ENCODE results near the gene UBL5. TPM values are rescaled to one million over a fixed set of nuclear protein-coding genes. Genes with fewer than 3 reads are reported as not detected.
"Not testable (repeated sequence)": the region's sequence is repeated elsewhere in the genome, so short reads cannot be mapped to it uniquely, and the experiment has no call there.

UBL5 gene
- polyA plus RNA-seq, 4 donors = 255 to 326 (median 294) TPM

GRCh38 chr19:9808855-9809824 lies 18.6 kb upstream of the UBL5 start:
- no peak for DNase-seq (ENCODE audit: low read depth in 4 of 4, low spot score in 3 of 4)

DNA sequence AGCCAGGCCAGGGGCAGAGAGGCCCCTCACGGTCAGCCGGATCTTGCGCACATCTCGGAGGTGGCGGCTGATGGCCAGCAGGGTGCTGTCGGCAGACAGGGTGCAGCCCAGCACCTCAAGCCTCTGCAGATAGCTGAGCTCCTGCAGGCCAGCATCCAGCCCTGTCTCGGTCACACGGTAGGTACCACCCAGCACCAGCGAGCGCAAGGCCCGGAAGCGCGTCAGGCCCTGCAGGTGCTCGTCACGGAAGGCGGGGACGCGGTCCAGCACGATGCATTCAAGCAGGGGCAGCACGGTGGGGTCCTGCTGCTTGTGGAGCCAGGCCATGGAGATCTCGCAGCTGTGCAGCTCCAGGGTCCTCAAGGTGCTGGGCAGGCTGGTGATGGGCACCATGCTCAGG lies 16.6 kb upstream of the UBL5 start:
- no peak for DNase-seq (ENCODE audit: low read depth in 4 of 4, low spot score in 3 of 4)

GRCh38 chr19:9818175-9818733 lies 9.5 kb upstream of the UBL5 start:
- no peak for DNase-seq (ENCODE audit: low read depth in 4 of 4, low spot score in 3 of 4)

DNA sequence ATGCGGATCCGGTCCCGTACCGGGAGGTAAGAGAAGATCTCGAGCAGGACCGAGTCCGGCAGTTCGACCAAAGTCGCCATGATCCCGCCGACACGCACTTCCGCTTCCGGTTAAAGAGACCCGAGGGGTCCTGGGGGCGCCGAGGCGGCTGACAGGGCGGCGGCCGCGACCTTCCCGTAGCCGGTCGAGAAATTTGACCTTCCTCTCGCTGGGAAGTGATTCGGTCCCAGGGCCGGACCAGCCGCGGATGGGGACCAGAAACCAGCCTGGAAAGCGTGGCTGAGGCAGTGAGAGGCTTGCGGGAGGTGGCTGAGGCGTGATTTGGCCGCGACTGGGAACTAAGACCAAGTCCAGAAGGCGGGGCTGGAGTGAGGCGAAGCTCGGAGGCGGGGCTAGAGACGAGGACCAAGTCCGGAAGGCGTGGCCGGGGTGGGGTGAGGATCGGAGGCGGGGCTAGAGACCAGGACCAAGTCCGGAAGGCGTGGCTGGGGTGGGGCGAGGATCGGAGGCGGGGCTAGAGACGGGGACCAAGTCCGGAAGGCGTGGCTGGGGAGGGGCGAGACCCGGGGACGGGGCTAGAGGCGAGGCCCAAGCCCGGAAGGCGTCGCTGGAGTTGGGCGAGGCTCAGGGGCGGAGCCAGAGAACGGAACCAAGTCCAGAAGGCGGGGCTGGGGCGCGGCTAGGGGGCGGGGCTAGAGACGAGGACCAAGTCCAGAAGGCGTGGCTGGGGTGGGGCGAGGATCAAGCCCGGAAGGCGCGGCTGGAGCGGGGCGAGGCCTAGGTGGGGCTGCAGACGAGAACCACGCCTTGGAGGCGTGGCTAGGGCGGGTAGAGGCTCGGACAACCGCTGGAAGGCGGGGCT lies 8.8 kb upstream of the UBL5 start, which contains the start of gene FBXL12:
TSS of gene FBXL12 (minus strand) at position 346 of the 862 bp plus-strand sequence. CDS start at position 80, 266 bp downstream.
- peak; percentile 98 to 100 (median 99) for DNase-seq (ENCODE audit: low read depth in 4 of 4, low spot score in 3 of 4)

DNA sequence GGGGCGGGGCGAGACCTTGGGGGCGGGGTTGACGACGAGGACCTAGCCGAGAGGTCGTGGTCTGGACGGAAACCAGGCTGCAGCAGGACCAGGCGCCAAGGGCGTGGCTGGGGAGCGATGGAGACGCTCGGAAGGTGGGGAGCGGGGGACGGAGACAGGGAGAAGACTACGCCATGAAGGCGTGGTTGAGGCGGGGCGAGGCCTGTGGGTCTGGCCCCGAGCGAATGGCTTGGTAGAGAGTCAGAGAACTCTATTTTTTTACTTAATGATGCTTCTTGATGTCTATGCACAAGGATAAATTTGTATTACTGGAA lies 8.2 kb upstream of the UBL5 start:
- DNase-seq (ENCODE audit: low read depth in 4 of 4, low spot score in 3 of 4) = no peak

GRCh38 chr19:9820034-9820433 lies 7.7 kb upstream of the UBL5 start:
- DNase-seq (ENCODE audit: low read depth in 4 of 4, low spot score in 3 of 4) = not testable (repeated sequence)

DNA sequence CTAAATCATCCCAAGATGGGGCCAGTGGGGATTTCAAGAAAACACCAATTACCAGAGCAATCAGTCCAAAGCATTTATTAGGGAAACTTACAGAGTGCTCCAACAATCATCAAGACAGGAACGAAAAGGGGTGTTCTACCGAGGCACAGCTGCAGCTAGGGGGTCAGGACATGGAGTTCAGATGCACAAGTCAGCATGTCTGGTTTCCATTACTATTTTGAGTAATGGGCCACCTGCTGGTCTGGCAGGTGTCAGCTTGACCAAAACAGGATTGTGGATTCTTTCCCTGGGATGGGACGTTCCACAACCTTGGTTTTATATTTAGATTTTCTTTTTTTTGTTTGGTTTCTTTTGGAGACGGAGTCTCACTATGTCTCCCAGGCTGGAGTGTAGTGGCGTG lies 3.9 kb upstream of the UBL5 start:
- no peak for DNase-seq (ENCODE audit: low read depth in 4 of 4, low spot score in 3 of 4)

GRCh38 chr19:9828551-9829063 lies 889 bp downstream of the UBL5 start:
- DNase-seq (ENCODE audit: low read depth in 4 of 4, low spot score in 3 of 4) = no peak

- DNase-seq (ENCODE audit: low read depth in 4 of 4, low spot score in 3 of 4) = no peak
These were observed 6.6 kb downstream of the UBL5 start for GRCh38 chr19:9834307-9834725.

GRCh38 chr19:9834726-9835506 lies 7.2 kb downstream of the UBL5 start, which contains the start of gene PIN1:
Gene PIN1, plus strand, starts transcription at chr19:9835318. Its CDS starts 27 bp downstream, at chr19:9835345.
- peak; percentile 95 to 98 (median 96) for DNase-seq (ENCODE audit: low read depth in 4 of 4, low spot score in 3 of 4)

GRCh38 chr19:9835507-9835949 lies 7.8 kb downstream of the UBL5 start:
- no peak for DNase-seq (ENCODE audit: low read depth in 4 of 4, low spot score in 3 of 4)

DNA sequence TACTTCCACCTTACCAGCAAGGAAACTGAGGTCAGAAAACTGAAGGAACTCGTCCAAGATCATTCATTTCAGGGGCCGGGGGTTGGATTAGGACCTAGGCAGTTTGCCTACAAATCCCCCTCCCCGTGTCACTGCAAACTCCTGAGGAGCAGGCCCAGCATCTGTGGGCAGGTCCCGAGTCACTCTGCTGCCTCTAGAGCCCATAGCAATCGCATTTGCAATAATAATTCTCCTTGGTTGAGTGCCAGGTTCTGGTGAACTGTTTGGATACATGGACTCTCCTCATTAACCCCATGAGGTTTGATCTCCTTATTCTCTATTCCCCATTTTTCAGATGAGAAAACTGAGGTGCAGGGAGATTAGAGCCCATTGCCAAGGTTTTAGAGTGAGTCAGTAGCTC lies 8.3 kb downstream of the UBL5 start:
- no peak for DNase-seq (ENCODE audit: low read depth in 4 of 4, low spot score in 3 of 4)

GRCh38 chr19:9838324-9838723 lies 10.6 kb downstream of the UBL5 start:
- no peak for DNase-seq (ENCODE audit: low read depth in 4 of 4, low spot score in 3 of 4)

DNA sequence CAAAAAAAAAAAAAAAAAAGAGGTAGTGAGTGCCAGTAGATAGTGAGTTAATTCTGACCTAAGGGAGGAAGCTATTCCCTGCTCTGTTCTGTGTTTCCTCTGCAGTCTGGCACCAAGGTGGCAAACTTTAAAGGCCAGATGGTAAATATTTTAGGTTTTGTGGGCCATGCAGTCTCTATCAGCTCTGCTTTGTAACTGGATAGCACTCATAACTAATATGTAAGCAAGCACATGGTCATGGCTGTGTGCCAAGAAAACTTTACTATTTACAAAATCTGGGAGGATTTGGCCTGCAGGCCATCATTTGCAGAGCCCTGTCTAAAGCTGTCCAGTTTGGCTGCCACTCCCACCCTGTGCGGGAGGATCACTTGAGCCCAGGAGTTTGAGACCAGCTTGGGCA lies 11.7 kb downstream of the UBL5 start:
- DNase-seq (ENCODE audit: low read depth in 4 of 4, low spot score in 3 of 4) = no peak

- no peak for DNase-seq (ENCODE audit: low read depth in 4 of 4, low spot score in 3 of 4)
These were observed 15.3 kb downstream of the UBL5 start for GRCh38 chr19:9842834-9843625.

DNA sequence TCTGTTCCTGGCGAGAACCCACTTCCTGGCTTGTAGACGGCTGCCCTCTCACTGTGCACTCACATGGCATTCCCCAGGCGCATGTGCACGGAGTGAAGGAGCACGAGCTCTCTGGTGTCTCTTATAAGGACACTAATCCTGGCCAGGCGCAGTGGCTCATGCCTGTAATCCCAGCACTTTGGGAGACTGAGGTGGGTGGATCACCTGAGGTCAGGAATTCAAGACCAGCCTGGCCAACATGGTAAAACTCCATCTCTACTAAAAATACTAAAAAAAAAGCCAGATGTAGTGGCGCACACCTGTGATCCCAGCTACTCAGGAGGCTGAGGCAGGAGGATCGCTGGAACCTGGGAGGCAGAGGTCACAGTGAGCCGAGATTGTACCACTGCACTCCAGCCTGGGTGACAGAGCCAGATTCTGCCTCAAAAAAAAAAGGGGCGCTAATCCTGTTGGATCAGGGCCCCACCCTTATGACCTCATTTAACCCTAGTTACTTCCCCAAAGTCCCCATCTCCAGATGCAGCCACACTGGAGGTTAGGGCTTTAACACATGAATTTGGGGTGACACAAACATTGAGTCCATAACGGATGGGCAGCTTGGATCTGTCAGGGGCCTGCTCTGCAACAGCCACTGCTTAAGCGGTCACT lies 16.0 kb downstream of the UBL5 start:
- not testable (repeated sequence) for DNase-seq (ENCODE audit: low read depth in 4 of 4, low spot score in 3 of 4)

DNA sequence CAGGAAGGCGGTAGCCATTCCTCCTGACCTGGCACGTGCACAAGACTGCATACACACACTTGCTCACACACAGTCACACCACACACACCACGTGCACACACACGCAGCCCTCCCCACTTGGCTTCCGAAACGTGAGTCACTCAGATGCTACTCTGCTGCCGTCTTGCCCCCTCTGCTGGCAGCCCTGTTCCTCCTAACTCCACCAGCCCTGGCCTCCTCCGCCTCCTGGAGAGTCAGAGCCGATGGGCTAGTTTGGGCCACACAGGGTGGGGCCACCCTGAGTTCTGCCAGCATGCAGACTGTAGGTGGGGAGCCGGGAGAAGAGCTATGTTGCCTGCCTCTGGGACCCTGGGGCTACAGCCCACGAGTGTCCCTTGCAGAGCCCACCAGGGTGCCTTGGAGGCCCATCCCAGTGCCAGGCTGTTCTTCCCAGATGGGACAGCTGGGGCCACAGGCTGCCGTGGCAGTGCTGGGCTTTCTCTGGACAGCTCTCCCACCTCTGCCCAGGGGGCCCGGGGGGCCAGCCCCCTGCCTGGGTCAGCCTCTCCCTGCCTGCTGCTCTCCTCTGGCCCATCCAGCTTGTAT lies 19.5 kb downstream of the UBL5 start:
- no peak for DNase-seq (ENCODE audit: low read depth in 4 of 4, low spot score in 3 of 4)

GRCh38 chr19:9848060-9848459 lies 20.3 kb downstream of the UBL5 start:
- no peak for DNase-seq (ENCODE audit: low read depth in 4 of 4, low spot score in 3 of 4)

Measured in right renal pelvis (tissue), 4 donors.